Left lung (tissue), 14 donors: Measurements from ENCODE around the gene C16orf89. TPM values are rescaled to one million over a fixed set of nuclear protein-coding genes. Genes with fewer than 3 reads are reported as not detected.
"Not testable (repeated sequence)": the region's sequence is repeated elsewhere in the genome, so short reads cannot be mapped to it uniquely, and the experiment has no call there.

Experiments used
- ATAC-seq: fragments of 200-7000 bp; cut with Tn5 transposase; one replicate; pipeline ENCODE4 v1.9.1; 2020; ENCODE audit warnings: moderate library complexity
- DNase-seq, 4 donors: peaks; one replicate each; pipeline ENCODE4 v3.0.0-alpha.2; 2013 to 2020
- H3K27ac ChIP-seq, 2 donors: fragments of 200-600 bp; sonication (generic) in 1 of 2; one replicate each; pipeline versions ENCODE4 v1.5.0 to v1.8.0; 2020 to 2021
- H3K27me3 ChIP-seq, 2 donors: fragments of 200-600 bp; sonication (generic) in 1 of 2; one replicate each; pipeline versions ENCODE4 v1.5.0 to v1.8.0; 2020 to 2021
- H3K36me3 ChIP-seq, 2 donors: fragments of 200-600 bp; sonication (generic) in 1 of 2; one replicate each; pipeline versions ENCODE4 v1.5.0 to v1.8.0; 2020 to 2021
- H3K4me1 ChIP-seq, 2 donors: fragments of 200-600 bp; one replicate each; pipeline ENCODE4 v1.8.0; 2021
- H3K4me3 ChIP-seq, 2 donors: fragments of 200-600 bp; sonication (generic) in 1 of 2; one replicate each; pipeline versions ENCODE4 v1.5.0 to v1.8.0; 2020 to 2021; ENCODE audit warnings: mild to moderate bottlenecking in 1 of 2
- H3K9me3 ChIP-seq, 2 donors: fragments of 200-600 bp; sonication (generic) in 1 of 2; one replicate each; pipeline versions ENCODE4 v1.5.0 to v1.8.0; 2020 to 2021
- intact Hi-C, 2 donors: fragments of 100-400 bp; cut with DNase I; formaldehyde crosslinking; loops; one replicate each; pipeline versions ENCODE4 v1.11.2 to v1.14.2; 2022
- long read RNA-seq, 12 donors: library from polyadenylated mRNA in 2 of 12; unstranded in 2 of 12; transcript quantifications; one replicate each; pipeline ENCODE4 v2.0.0 and lab custom pipeline, GENCODE V29; 2019 to 2026
- polyA plus RNA-seq, 6 donors: library from polyadenylated mRNA; unstranded; fragments of 120-200 nt; gene quantifications; one replicate each; pipeline ENCODE4 v1.2.1, GENCODE V29; 2013; ENCODE audit not compliant: insufficient read length in 6 of 6
- total RNA-seq, 2 donors: library from RNA; stranded (reverse); fragmentation: NEBNext Ultra II Directional; extraction: Animal tissue kit (Norgen Biotek cat#: 25700); gene quantifications; one replicate each; pipeline ENCODE4 v1.2.1, GENCODE V29; 2021
- TF ChIP-seq, protein P1 (sequence below), 2 donors: fragments of 200-600 bp; sonication (generic) in 1 of 2; IDR thresholded peaks; one replicate each; pipeline versions ENCODE4 v1.5.0 to v1.8.0; 2021; ENCODE audit warnings: antibody characterized with exemption in 2 of 2
- donor health status: DM: no; HTN: yes; CAD: no.
- donor health status: DM: no; HTN: no; CAD: no.

The C16orf89 gene, protein sequence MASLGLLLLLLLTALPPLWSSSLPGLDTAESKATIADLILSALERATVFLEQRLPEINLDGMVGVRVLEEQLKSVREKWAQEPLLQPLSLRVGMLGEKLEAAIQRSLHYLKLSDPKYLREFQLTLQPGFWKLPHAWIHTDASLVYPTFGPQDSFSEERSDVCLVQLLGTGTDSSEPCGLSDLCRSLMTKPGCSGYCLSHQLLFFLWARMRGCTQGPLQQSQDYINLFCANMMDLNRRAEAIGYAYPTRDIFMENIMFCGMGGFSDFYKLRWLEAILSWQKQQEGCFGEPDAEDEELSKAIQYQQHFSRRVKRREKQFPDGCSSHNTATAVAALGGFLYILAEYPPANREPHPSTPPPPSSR
- total RNA-seq (100 to 1,000 TPM in 1 of 2 donors, 10 to 100 TPM in 1; 67.0 to 209 TPM), polyA plus RNA-seq (100 to 1,000 TPM in 5 of 6 donors, 10 to 100 TPM in 1; 85.6 to 150 (median 139) TPM)
- long read RNA-seq, donor 1, transcript C16orf89-204 (3 exons, 576 nt): minor isoform, 11 of 173 reads
- long read RNA-seq, donor 1, transcript C16orf89-201 (8 exons, 1,872 nt): minor isoform, 6 of 173 reads
- long read RNA-seq, donor 1, transcript C16orf89-205 (3 exons, 582 nt): minor isoform, 6 of 173 reads
- long read RNA-seq, donor 1, transcript C16orf89-202 (8 exons, 1,444 nt): major isoform, 82 of 173 reads
- long read RNA-seq, donor 1, partial matches to known transcripts: 67 of 173 reads
- long read RNA-seq, donor 1, other reads (novel, unspliced or antisense): 0 of 173 reads
- long read RNA-seq, donor 2, transcript C16orf89-202 (8 exons, 1,444 nt): major isoform, 34 of 58 reads
- long read RNA-seq, donor 2, transcript C16orf89-204 (3 exons, 576 nt): minor isoform, 8 of 58 reads
- long read RNA-seq, donor 2, partial matches to known transcripts: 12 of 58 reads
- long read RNA-seq, donor 2, other reads (novel, unspliced or antisense): 0 of 58 reads
- long read RNA-seq, donor 3, transcript C16orf89-202 (8 exons, 1,444 nt): major isoform, 26 of 57 reads
- long read RNA-seq, donor 3, transcript C16orf89-204 (3 exons, 576 nt): minor isoform, 6 of 57 reads
- long read RNA-seq, donor 3, partial matches to known transcripts: 18 of 57 reads
- long read RNA-seq, donor 3, other reads (novel, unspliced or antisense): 5 of 57 reads
- long read RNA-seq, donor 4, transcript C16orf89-202 (8 exons, 1,444 nt): major isoform, 241 of 312 reads
- long read RNA-seq, donor 4, transcript C16orf89-201 (8 exons, 1,872 nt): minor isoform, 19 of 312 reads
- long read RNA-seq, donor 4, partial matches to known transcripts: 6 of 312 reads
- long read RNA-seq, donor 4, other reads (novel, unspliced or antisense): 46 of 312 reads
- long read RNA-seq, donor 5, transcript C16orf89-202 (8 exons, 1,444 nt): major isoform, 62 of 110 reads
- long read RNA-seq, donor 5, transcript C16orf89-204 (3 exons, 576 nt): minor isoform, 7 of 110 reads
- long read RNA-seq, donor 5, partial matches to known transcripts: 39 of 110 reads
- long read RNA-seq, donor 5, other reads (novel, unspliced or antisense): 0 of 110 reads
- long read RNA-seq, donor 6, transcript C16orf89-204 (3 exons, 576 nt): minor isoform, 8 of 73 reads
- long read RNA-seq, donor 6, transcript C16orf89-202 (8 exons, 1,444 nt): major isoform, 42 of 73 reads
- long read RNA-seq, donor 6, partial matches to known transcripts: 20 of 73 reads
- long read RNA-seq, donor 6, other reads (novel, unspliced or antisense): 0 of 73 reads
- long read RNA-seq, donor 7, transcript C16orf89-202 (8 exons, 1,444 nt): major isoform, 41 of 76 reads
- long read RNA-seq, donor 7, partial matches to known transcripts: 28 of 76 reads
- long read RNA-seq, donor 7, other reads (novel, unspliced or antisense): 0 of 76 reads
- long read RNA-seq, donor 8, transcript C16orf89-204 (3 exons, 576 nt): minor isoform, 9 of 88 reads
- long read RNA-seq, donor 8, transcript C16orf89-202 (8 exons, 1,444 nt): major isoform, 28 of 88 reads
- long read RNA-seq, donor 8, partial matches to known transcripts: 48 of 88 reads
- long read RNA-seq, donor 8, other reads (novel, unspliced or antisense): 0 of 88 reads
- long read RNA-seq, donor 9: 0 reads
- long read RNA-seq, donor 10, transcript C16orf89-201 (8 exons, 1,872 nt): minor isoform, 5 of 162 reads
- long read RNA-seq, donor 10, transcript C16orf89-202 (8 exons, 1,444 nt): major isoform, 128 of 162 reads
- long read RNA-seq, donor 10, partial matches to known transcripts: 3 of 162 reads
- long read RNA-seq, donor 10, other reads (novel, unspliced or antisense): 26 of 162 reads
- long read RNA-seq, donor 11: 0 reads
- long read RNA-seq, donor 12, transcript C16orf89-202 (8 exons, 1,444 nt): major isoform, 52 of 82 reads
- long read RNA-seq, donor 12, partial matches to known transcripts: 19 of 82 reads
- long read RNA-seq, donor 12, other reads (novel, unspliced or antisense): 8 of 82 reads

GRCh38 chr16:5065813-5066212, at the start of gene C16orf89:
Gene C16orf89 (minus strand): TSS chr16:5065956. CDS start chr16:5065908, 48 bp downstream.
- intact Hi-C loops: no loop called here
- peak within 1 kb of the TSS; percentile 67 to 81 for H3K27ac ChIP-seq
- DNase-seq: peak; percentile 22 to 86 (median 72)
- no peaks in the 10 kb centered on the region for H3K9me3 ChIP-seq
- peak within 1 kb of the TSS in 1 of 2 donors; percentile 33 for H3K4me3 ChIP-seq
- TF ChIP-seq, protein P1, sequence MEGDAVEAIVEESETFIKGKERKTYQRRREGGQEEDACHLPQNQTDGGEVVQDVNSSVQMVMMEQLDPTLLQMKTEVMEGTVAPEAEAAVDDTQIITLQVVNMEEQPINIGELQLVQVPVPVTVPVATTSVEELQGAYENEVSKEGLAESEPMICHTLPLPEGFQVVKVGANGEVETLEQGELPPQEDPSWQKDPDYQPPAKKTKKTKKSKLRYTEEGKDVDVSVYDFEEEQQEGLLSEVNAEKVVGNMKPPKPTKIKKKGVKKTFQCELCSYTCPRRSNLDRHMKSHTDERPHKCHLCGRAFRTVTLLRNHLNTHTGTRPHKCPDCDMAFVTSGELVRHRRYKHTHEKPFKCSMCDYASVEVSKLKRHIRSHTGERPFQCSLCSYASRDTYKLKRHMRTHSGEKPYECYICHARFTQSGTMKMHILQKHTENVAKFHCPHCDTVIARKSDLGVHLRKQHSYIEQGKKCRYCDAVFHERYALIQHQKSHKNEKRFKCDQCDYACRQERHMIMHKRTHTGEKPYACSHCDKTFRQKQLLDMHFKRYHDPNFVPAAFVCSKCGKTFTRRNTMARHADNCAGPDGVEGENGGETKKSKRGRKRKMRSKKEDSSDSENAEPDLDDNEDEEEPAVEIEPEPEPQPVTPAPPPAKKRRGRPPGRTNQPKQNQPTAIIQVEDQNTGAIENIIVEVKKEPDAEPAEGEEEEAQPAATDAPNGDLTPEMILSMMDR (IDR thresholded peaks at IDR 0.05): no peak
- no peaks in the 10 kb centered on the region for H3K36me3 ChIP-seq
- peak; percentile 90 for ATAC-seq
- peaks cover 0 to 6% of the 10 kb centered on the region in 2 donors for H3K4me1 ChIP-seq
- no peaks in the 10 kb centered on the region for H3K27me3 ChIP-seq

GRCh38 chr16:5110933-5111332, 45.2 kb upstream of the C16orf89 start:
- ATAC-seq, H3K36me3 ChIP-seq, H3K27me3 ChIP-seq, H3K4me1 ChIP-seq, H3K27ac ChIP-seq, H3K9me3 ChIP-seq, H3K4me3 ChIP-seq, intact Hi-C loops, DNase-seq: not testable (repeated sequence)

GRCh38 chr16:5108505-5109158, 42.9 kb upstream of the C16orf89 start:
- ATAC-seq: no peak
- Histone ChIP-seq H3K9me3 (no peaks in the 10 kb centered on the region), H3K27ac (no peak overlapping the region)

GRCh38 chr16:5105039-5105438, 39.3 kb upstream of the C16orf89 start:
- H3K4me1 ChIP-seq, H3K4me3 ChIP-seq, ATAC-seq, H3K27me3 ChIP-seq, H3K27ac ChIP-seq, intact Hi-C loops, H3K9me3 ChIP-seq, DNase-seq, H3K36me3 ChIP-seq: not testable (repeated sequence)

More at GRCh38 chr16:5108505-5109158, 42.9 kb upstream of the C16orf89 start:
- Histone ChIP-seq H3K36me3 (no peaks in the 10 kb centered on the region), H3K27me3 (no peaks in the 10 kb centered on the region), H3K4me1 (no peaks in the 10 kb centered on the region), H3K4me3 (no peak overlapping the region)
- intact Hi-C loops: no loop called here
- no peak for DNase-seq
- TF ChIP-seq, protein P1 (IDR thresholded peaks at IDR 0.05): no peak

DNA sequence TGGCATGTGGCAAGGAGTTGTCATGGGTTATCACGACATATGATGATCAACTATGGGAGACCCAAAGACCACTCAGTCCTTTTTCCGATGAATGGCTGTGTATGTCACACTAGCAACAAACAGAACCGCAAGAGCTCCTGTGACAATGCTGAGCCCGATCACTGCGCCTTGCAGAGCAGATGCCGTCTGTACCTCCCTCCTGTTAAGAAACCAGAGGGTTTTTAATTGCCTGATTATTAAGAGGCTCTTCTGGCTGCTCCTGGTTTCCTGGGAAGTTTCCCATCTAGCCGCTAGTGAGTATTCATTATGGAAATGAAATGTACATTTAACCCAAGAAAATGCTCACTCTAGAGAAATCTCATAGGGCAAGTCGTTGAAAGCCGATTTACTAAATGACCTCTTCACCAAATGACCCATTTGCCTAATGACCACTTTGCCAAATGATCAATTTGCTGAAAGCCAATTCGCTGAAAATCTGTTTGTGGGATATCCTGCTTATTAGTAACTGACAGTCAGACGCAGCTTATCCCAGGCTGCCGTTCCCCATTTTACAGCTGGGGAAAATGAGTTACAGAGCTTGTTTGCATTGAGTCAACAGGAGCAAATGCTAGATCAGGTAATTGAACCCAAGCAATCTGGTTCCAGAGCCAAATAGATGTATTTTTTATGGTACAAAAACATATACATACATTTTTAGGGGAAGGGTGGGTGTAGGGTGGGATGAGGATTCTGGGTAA, 37.7 kb upstream of the C16orf89 start:
- H3K36me3 ChIP-seq, H3K27me3 ChIP-seq, H3K27ac ChIP-seq, DNase-seq, ATAC-seq, intact Hi-C loops, H3K4me3 ChIP-seq, H3K4me1 ChIP-seq, H3K9me3 ChIP-seq: not testable (repeated sequence)

- intact Hi-C loops, H3K36me3 ChIP-seq, H3K27me3 ChIP-seq, DNase-seq, H3K27ac ChIP-seq, ATAC-seq, H3K9me3 ChIP-seq: not testable (repeated sequence)
- Histone ChIP-seq H3K4me3 (peak overlapping the region in 1 of 2 donors; percentile 76), H3K4me1 (peaks cover 0 to 14% of the 10 kb centered on the region in 2 donors)
These were observed 33.4 kb upstream of the C16orf89 start for GRCh38 chr16:5099174-5099573.

- H3K36me3 ChIP-seq, H3K27me3 ChIP-seq, ATAC-seq, intact Hi-C loops, H3K9me3 ChIP-seq: not testable (repeated sequence)
- H3K27ac ChIP-seq: peak overlapping the region; percentile 39 to 77
- H3K4me1 ChIP-seq: peaks cover 0 to 14% of the 10 kb centered on the region in 2 donors
- peak overlapping the region; percentile 38 to 76 for H3K4me3 ChIP-seq
- DNase-seq: peak; percentile 67 to 94 (median 86)
These were observed 32.7 kb upstream of the C16orf89 start for GRCh38 chr16:5098221-5099159.
